ENCODE measurements around the gene ARHGEF17.

GRCh38 chr11:73386546-73386945, 78.5 kb downstream of the ARHGEF17 start:
- TF ChIP-seq BHLHE40 (IDR thresholded peaks at IDR 0.05; ENCODE audit: borderline replicate concordance) (no peak), SP1 (IDR thresholded peaks at IDR 0.05) (no peak), CTBP1 (IDR thresholded peaks at IDR 0.05; ENCODE audit: borderline replicate concordance) (no peak), FOXM1 (IDR thresholded peaks at IDR 0.05; ENCODE audit: borderline replicate concordance) (no peak), FOXK2 (IDR thresholded peaks at IDR 0.05) (no peak), L3MBTL2 (conservative IDR thresholded peaks at IDR 0.05) (no peak), TARDBP (IDR thresholded peaks at IDR 0.05) (no peak), FOXA1 (IDR thresholded peaks at IDR 0.05) (no peak), SUZ12 (IDR thresholded peaks at IDR 0.05) (no peak), ELF4 (IDR thresholded peaks at IDR 0.05) (no peak)
